GM19395 (cell line): ENCODE results near the gene ERO1B.

Source experiments
- ATAC-seq: cut with Tn5 transposase; IDR thresholded peaks from one replicate; pipeline ENCODE4 v1.9.1; 2021; ENCODE audit warnings: mild to moderate bottlenecking, moderate library complexity; ENCODE audit not compliant: unreplicated experiment

The ERO1B gene

GRCh38 chr1:236301080-236301957 lies 19.6 kb upstream of the ERO1B start:
- ATAC-seq = no peak

GRCh38 chr1:236297161-236297560 lies 15.4 kb upstream of the ERO1B start:
- no peak for ATAC-seq

- ATAC-seq = no peak
These were observed 10.7 kb upstream of the ERO1B start for GRCh38 chr1:236292425-236292824.

GRCh38 chr1:236289492-236290131 lies 7.9 kb upstream of the ERO1B start:
- ATAC-seq = no peak

GRCh38 chr1:236288620-236288976 lies 6.8 kb upstream of the ERO1B start:
- no peak for ATAC-seq

- no peak for ATAC-seq
These were observed 6.2 kb upstream of the ERO1B start for GRCh38 chr1:236287757-236288619.

- no peak for ATAC-seq
These were observed 5.6 kb upstream of the ERO1B start for GRCh38 chr1:236287356-236287755.

GRCh38 chr1:236284291-236284721 lies 2.5 kb upstream of the ERO1B start:
- ATAC-seq = peak; percentile 56

GRCh38 chr1:236282719-236283118 lies 961 bp upstream of the ERO1B start:
- ATAC-seq = no peak

- ATAC-seq = peak; percentile 21
These were observed 613 bp upstream of the ERO1B start for GRCh38 chr1:236282425-236282716.

- peak; percentile 24 for ATAC-seq
These were observed 532 bp downstream of the ERO1B start for GRCh38 chr1:236281198-236281653.

- ATAC-seq = no peak
These were observed 1.1 kb downstream of the ERO1B start for GRCh38 chr1:236280438-236281197.

GRCh38 chr1:236275586-236275985 lies 6.2 kb downstream of the ERO1B start:
- ATAC-seq = no peak

GRCh38 chr1:236275061-236275460 lies 6.7 kb downstream of the ERO1B start:
- ATAC-seq = no peak

GRCh38 chr1:236273358-236273757 lies 8.4 kb downstream of the ERO1B start:
- ATAC-seq = no peak

GRCh38 chr1:236269439-236269838 lies 12.3 kb downstream of the ERO1B start:
- ATAC-seq = no peak

GRCh38 chr1:236261898-236262297 lies 19.9 kb downstream of the ERO1B start:
- no peak for ATAC-seq

- ATAC-seq = no peak
These were observed 20.7 kb downstream of the ERO1B start for GRCh38 chr1:236261033-236261432.

GRCh38 chr1:236259043-236259442 lies 22.7 kb downstream of the ERO1B start:
- ATAC-seq = no peak

GRCh38 chr1:236258114-236258622 lies 23.6 kb downstream of the ERO1B start:
- ATAC-seq = no peak

- no peak for ATAC-seq
These were observed 24.5 kb downstream of the ERO1B start for GRCh38 chr1:236257216-236257615.
